CD4-positive, alpha-beta T cell (primary cell): ENCODE measurements around the gene SOX13. TPM values are rescaled to one million over a fixed set of nuclear protein-coding genes. Genes with fewer than 3 reads are reported as not detected.

Source experiments
- ATAC-seq: fragments of 200-7000 bp; cut with Tn5 transposase; one replicate; pipeline ENCODE4 v1.10.0; 2022; ENCODE audit warnings: mild to moderate bottlenecking; ENCODE audit not compliant: poor library complexity
- CTCF ChIA-PET: fragments of 350-600 bp; sonication (Branson Sonifier 250); formaldehyde crosslinking; loops from one replicate; lab custom pipeline; 2021; ENCODE audit warnings: antibody characterized with exemption, inconsistent platforms; lab: Charles Lee
- POLR2A ChIA-PET: fragments of 350-600 bp; sonication (Branson Sonifier 250); formaldehyde crosslinking; loops from one replicate; lab custom pipeline; 2021; ENCODE audit warnings: antibody characterized with exemption, inconsistent platforms; lab: Charles Lee
- DNase-seq, 14 experiments: peaks; one replicate each; pipeline ENCODE4 v3.0.0-alpha.2; 2013 to 2020; ENCODE audit warnings: mixed read lengths in 2 of 14
- H3K27ac ChIP-seq, 2 donors: one replicate each; pipeline versions ENCODE4 v1.5.1 to v1.7.0; 2013; ENCODE audit warnings: low read length in 2 of 2, low read depth in 1 of 2, mild to moderate bottlenecking in 1 of 2
- H3K27me3 ChIP-seq, 2 experiments: 1 replicate in 1 of 2; 2 replicates in 1 of 2; pipeline versions ENCODE4 v1.6.1 to v1.7.0; 2013; ENCODE audit warnings: low read length in 2 of 2, control low read depth in 1 of 2, mild to moderate bottlenecking in 1 of 2, moderate library complexity in 1 of 2; ENCODE audit not compliant: insufficient read depth in 2 of 2, control insufficient read depth in 1 of 2
- H3K36me3 ChIP-seq: one replicate; pipeline ENCODE4 v1.6.1; 2013; ENCODE audit warnings: low read length, control low read depth; ENCODE audit not compliant: insufficient read depth
- H3K4me1 ChIP-seq: one replicate; pipeline ENCODE4 v1.6.1; 2013; ENCODE audit warnings: low read length, control low read depth; ENCODE audit not compliant: insufficient read depth
- H3K4me3 ChIP-seq: one replicate; pipeline ENCODE4 v1.5.1; 2013; ENCODE audit warnings: mild to moderate bottlenecking, low read length, moderate library complexity
- H3K9me3 ChIP-seq, 2 experiments: 1 replicate in 1 of 2; 2 replicates in 1 of 2; pipeline versions ENCODE4 v1.6.1 to v1.7.0; 2013; ENCODE audit warnings: low read length in 2 of 2, mild to moderate bottlenecking in 2 of 2, control low read depth in 1 of 2, moderate library complexity in 1 of 2; ENCODE audit not compliant: control insufficient read depth in 1 of 2, insufficient read depth in 1 of 2
- H3K27ac Mint-ChIP-seq: one replicate; pipeline ENCODE4 v1.8.0; 2020; ENCODE audit warnings: mixed read lengths
- H3K27me3 Mint-ChIP-seq: one replicate; pipeline ENCODE4 v1.8.0; 2021; ENCODE audit warnings: mixed read lengths
- H3K36me3 Mint-ChIP-seq: one replicate; pipeline ENCODE4 v1.8.0; 2021; ENCODE audit warnings: low read depth, mixed read lengths
- H3K4me1 Mint-ChIP-seq: one replicate; pipeline ENCODE4 v1.8.0; 2021; ENCODE audit warnings: low read depth, mixed read lengths
- H3K4me3 Mint-ChIP-seq: one replicate; pipeline ENCODE4 v1.8.0; 2020; ENCODE audit warnings: mild to moderate bottlenecking, mixed read lengths
- H3K9me3 Mint-ChIP-seq: one replicate; pipeline ENCODE4 v1.8.0; 2020; ENCODE audit warnings: mixed read lengths
- intact Hi-C, 2 experiments: fragments of 100-400 bp; cut with DNase I in 1 of 2; cut with micrococcal nuclease in 1 of 2; formaldehyde crosslinking; loops; one replicate each; pipeline versions ENCODE4 v1.15.1 to v1.9.0; 2023 to 2025; cut with DNase I, micrococcal nuclease
- total RNA-seq, 174 experiments: library from RNA in 2 of 174; stranded (reverse) in 2 of 174; gene quantifications; one replicate each; pipeline ENCODE4 v1.2.3 and lab custom pipeline; 2021 to 2026
- TF ChIP-seq, protein P1 (sequence below): fragments of 200-600 bp; IDR thresholded peaks from one replicate; pipeline ENCODE4 v1.8.0; 2022; ENCODE audit warnings: antibody characterized with exemption, mild to moderate bottlenecking

The SOX13 gene
- total RNA-seq, 2 experiments from 2014 or later, result 1.8 to 1.9 TPM

DNA sequence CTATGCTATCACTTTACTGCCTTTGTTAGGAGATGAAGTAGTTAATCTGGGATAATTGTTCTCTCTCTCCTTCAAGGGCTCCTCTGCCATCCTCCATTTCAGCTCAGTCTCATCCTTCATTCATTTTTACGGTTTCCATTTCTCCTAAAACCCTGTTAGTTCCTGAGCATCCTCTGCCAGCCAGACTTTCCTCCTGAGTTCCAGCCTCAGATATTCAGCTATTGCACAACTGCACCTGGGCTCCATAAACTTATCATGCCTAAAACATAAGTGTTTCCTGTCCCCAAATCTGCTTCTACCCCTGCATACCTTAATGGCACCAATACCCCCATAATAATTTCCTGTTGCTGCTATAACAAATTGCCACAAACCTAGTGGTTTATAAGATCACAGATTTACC, 39.6 kb upstream of the SOX13 start:
- ChIA-PET POLR2A (no interaction called here), CTCF (no interaction called here)
- Histone ChIP-seq H3K4me1 (no peaks in the 10 kb centered on the region), H3K36me3 (no peaks in the 10 kb centered on the region), H3K27me3 (peaks cover 2 to 13% of the 10 kb centered on the region in 2 experiments), H3K9me3 (no peaks in the 10 kb centered on the region), H3K4me3 (no peak overlapping the region), H3K27ac (no peak overlapping the region)
- Mint-ChIP-seq H3K9me3 (no peaks in the 10 kb centered on the region), H3K36me3 (no peaks in the 10 kb centered on the region), H3K4me3 (no peak overlapping the region), H3K4me1 (no peaks in the 10 kb centered on the region), H3K27me3 (peaks cover 14% of the 10 kb centered on the region), H3K27ac (no peak overlapping the region)
- TF ChIP-seq, protein P1, sequence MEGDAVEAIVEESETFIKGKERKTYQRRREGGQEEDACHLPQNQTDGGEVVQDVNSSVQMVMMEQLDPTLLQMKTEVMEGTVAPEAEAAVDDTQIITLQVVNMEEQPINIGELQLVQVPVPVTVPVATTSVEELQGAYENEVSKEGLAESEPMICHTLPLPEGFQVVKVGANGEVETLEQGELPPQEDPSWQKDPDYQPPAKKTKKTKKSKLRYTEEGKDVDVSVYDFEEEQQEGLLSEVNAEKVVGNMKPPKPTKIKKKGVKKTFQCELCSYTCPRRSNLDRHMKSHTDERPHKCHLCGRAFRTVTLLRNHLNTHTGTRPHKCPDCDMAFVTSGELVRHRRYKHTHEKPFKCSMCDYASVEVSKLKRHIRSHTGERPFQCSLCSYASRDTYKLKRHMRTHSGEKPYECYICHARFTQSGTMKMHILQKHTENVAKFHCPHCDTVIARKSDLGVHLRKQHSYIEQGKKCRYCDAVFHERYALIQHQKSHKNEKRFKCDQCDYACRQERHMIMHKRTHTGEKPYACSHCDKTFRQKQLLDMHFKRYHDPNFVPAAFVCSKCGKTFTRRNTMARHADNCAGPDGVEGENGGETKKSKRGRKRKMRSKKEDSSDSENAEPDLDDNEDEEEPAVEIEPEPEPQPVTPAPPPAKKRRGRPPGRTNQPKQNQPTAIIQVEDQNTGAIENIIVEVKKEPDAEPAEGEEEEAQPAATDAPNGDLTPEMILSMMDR, result no peak
- intact Hi-C loops, result no loop called here
- no peak for ATAC-seq
- no peak for DNase-seq

GRCh38 chr1:204036882-204037655, 35.8 kb upstream of the SOX13 start:
- no peak for DNase-seq
- peaks cover 10% of the 10 kb centered on the region for H3K27me3 Mint-ChIP-seq
- no peak overlapping the region for H3K4me3 Mint-ChIP-seq
- no peaks in the 10 kb centered on the region for H3K36me3 Mint-ChIP-seq
- H3K36me3 ChIP-seq, result no peaks in the 10 kb centered on the region
- H3K27me3 ChIP-seq, result peaks cover under 1 to 2% of the 10 kb centered on the region in 2 experiments
- H3K4me1 ChIP-seq, result no peaks in the 10 kb centered on the region
- POLR2A ChIA-PET, result interaction anchor here (0.6 kb wide), 1 partner anchor 229 kb away, joined by 3 read pairs; no protein-coding TSS in a partner anchor
- intact Hi-C loops, result no loop called here
- ATAC-seq, result no peak
- H3K4me3 ChIP-seq, result no peak overlapping the region
- no peaks in the 10 kb centered on the region for H3K9me3 Mint-ChIP-seq
- H3K27ac Mint-ChIP-seq, result no peak overlapping the region
- no peaks in the 10 kb centered on the region for H3K9me3 ChIP-seq
- TF ChIP-seq, protein P1, result no peak
- CTCF ChIA-PET, result no interaction called here
- no peak overlapping the region for H3K27ac ChIP-seq
- no peaks in the 10 kb centered on the region for H3K4me1 Mint-ChIP-seq

GRCh38 chr1:204041232-204041767, 31.6 kb upstream of the SOX13 start:
- Histone ChIP-seq H3K4me3 (no peak overlapping the region), H3K4me1 (no peaks in the 10 kb centered on the region), H3K36me3 (no peaks in the 10 kb centered on the region), H3K27ac (no peak overlapping the region), H3K27me3 (no peaks in the 10 kb centered on the region), H3K9me3 (no peaks in the 10 kb centered on the region)
- ATAC-seq (no peak), DNase-seq (no peak)
- POLR2A ChIA-PET, result no interaction called here
- TF ChIP-seq, protein P1, result no peak
- H3K27ac Mint-ChIP-seq, result no peak overlapping the region
- no peaks in the 10 kb centered on the region for H3K4me1 Mint-ChIP-seq
- H3K27me3 Mint-ChIP-seq, result peaks cover 9% of the 10 kb centered on the region
- H3K36me3 Mint-ChIP-seq, result no peaks in the 10 kb centered on the region
- no peak overlapping the region for H3K4me3 Mint-ChIP-seq
- intact Hi-C loops, result no loop called here
- CTCF ChIA-PET, result no interaction called here
- H3K9me3 Mint-ChIP-seq, result no peaks in the 10 kb centered on the region
